Left lung (tissue), 10 donors: ENCODE measurements around the gene ZNF219. TPM values are rescaled to one million over a fixed set of nuclear protein-coding genes. Genes with fewer than 3 reads are reported as not detected.

Experiments used
- ATAC-seq: fragments of 200-7000 bp; cut with Tn5 transposase; one replicate; pipeline ENCODE4 v1.9.1; 2020; ENCODE audit warnings: moderate library complexity
- DNase-seq, 4 donors: peaks; one replicate each; pipeline ENCODE4 v3.0.0-alpha.2; 2013 to 2020
- H3K27ac ChIP-seq, 2 donors: fragments of 200-600 bp; sonication (generic) in 1 of 2; one replicate each; pipeline versions ENCODE4 v1.5.0 to v1.8.0; 2020 to 2021
- H3K27me3 ChIP-seq, 2 donors: fragments of 200-600 bp; sonication (generic) in 1 of 2; one replicate each; pipeline versions ENCODE4 v1.5.0 to v1.8.0; 2020 to 2021
- H3K36me3 ChIP-seq, 2 donors: fragments of 200-600 bp; sonication (generic) in 1 of 2; one replicate each; pipeline versions ENCODE4 v1.5.0 to v1.8.0; 2020 to 2021
- H3K4me1 ChIP-seq, 2 donors: fragments of 200-600 bp; one replicate each; pipeline ENCODE4 v1.8.0; 2021
- H3K4me3 ChIP-seq, 2 donors: fragments of 200-600 bp; sonication (generic) in 1 of 2; one replicate each; pipeline versions ENCODE4 v1.5.0 to v1.8.0; 2020 to 2021; ENCODE audit warnings: mild to moderate bottlenecking in 1 of 2
- H3K9me3 ChIP-seq, 2 donors: fragments of 200-600 bp; sonication (generic) in 1 of 2; one replicate each; pipeline versions ENCODE4 v1.5.0 to v1.8.0; 2020 to 2021
- CTCF ChIP-seq, 2 donors: fragments of 200-600 bp; sonication (generic) in 1 of 2; IDR thresholded peaks; one replicate each; pipeline versions ENCODE4 v1.5.0 to v1.8.0; 2021; ENCODE audit warnings: antibody characterized with exemption in 2 of 2
- intact Hi-C, 2 donors: fragments of 100-400 bp; cut with DNase I; formaldehyde crosslinking; loops; one replicate each; pipeline versions ENCODE4 v1.11.2 to v1.14.2; 2022
- polyA plus RNA-seq, 6 donors: library from polyadenylated mRNA; unstranded; fragments of 120-200 nt; gene quantifications; one replicate each; pipeline ENCODE4 v1.2.1, GENCODE V29; 2013; ENCODE audit not compliant: insufficient read length in 6 of 6
- total RNA-seq, 2 donors: library from RNA; stranded (reverse); fragmentation: NEBNext Ultra II Directional; extraction: Animal tissue kit (Norgen Biotek cat#: 25700); gene quantifications; one replicate each; pipeline ENCODE4 v1.2.1, GENCODE V29; 2021
- donor health status: DM: no; HTN: yes; CAD: no.
- donor health status: DM: no; HTN: no; CAD: no.

Gene ZNF219
- total and polyA plus RNA-seq, 8 donors = 30.5 to 45.4 (median 35.7) TPM

DNA sequence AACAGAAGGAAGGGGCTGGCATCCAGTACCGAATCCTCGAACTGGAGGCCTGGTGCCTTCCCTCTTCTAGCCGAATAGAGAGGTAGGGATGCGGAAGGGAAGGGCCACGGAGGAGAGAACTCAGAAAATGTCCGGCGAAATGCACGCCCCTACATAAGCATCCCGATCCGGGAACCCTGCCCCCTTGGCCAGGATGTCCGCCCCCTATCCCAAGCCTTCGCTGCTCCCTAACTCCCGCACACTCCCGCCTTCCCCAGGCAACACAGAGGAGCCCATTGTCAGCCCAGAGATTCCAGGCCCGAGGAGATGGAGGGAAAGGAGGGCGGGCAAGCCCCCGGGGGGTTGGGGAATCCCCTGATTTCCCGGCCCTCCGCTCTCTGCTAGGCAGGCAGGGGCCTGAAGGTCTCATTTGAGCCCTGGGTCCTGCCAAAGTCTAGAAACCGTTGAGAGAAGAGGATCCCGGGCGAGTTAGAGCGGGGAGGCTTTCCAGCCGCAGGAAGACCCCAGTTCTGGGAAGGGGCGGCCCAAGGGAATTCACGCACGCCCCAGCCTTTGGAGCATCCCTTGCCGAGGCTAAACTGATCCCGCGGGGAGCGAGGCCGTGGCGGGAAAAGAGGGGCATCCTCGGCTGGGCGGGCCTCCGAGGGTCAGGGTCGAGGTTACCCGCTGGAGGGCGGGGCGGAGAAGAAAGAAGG is 28.9 kb downstream of the ZNF219 start:
- ATAC-seq = peak; percentile 2
- no peak for TF ChIP-seq CTCF (IDR thresholded peaks at IDR 0.05)

GRCh38 chr14:21068521-21069387 is 29.7 kb downstream of the ZNF219 start:
- H3K27me3 ChIP-seq = peaks cover 4 to 32% of the 10 kb centered on the region in 2 donors
- peak overlapping the region; percentile 67 to 74 for H3K4me3 ChIP-seq
- peak overlapping the region; percentile 88 to 89 for H3K27ac ChIP-seq
- peaks cover 17 to 44% of the 10 kb centered on the region in 2 donors for H3K4me1 ChIP-seq
- ATAC-seq (peak; percentile 44), DNase-seq (peak in 3 of 4 donors; percentile 59 to 81 (median 76))
- H3K9me3 ChIP-seq = no peaks in the 10 kb centered on the region
- intact Hi-C loops = no loop called here
- peak; percentile 65 to 68 for TF ChIP-seq CTCF (IDR thresholded peaks at IDR 0.05)
- peaks cover 0 to under 1% of the 10 kb centered on the region in 2 donors for H3K36me3 ChIP-seq

More for the DNA sequence above, 28.9 kb downstream of the ZNF219 start:
- peak in 3 of 4 donors; percentile 64 to 69 (median 65) for DNase-seq
- Histone ChIP-seq H3K36me3 (peaks cover 0 to 8% of the 10 kb centered on the region in 2 donors), H3K9me3 (no peaks in the 10 kb centered on the region), H3K27ac (peak overlapping the region; percentile 88 to 89), H3K4me1 (peaks cover 17 to 44% of the 10 kb centered on the region in 2 donors), H3K27me3 (peaks cover 4 to 32% of the 10 kb centered on the region in 2 donors), H3K4me3 (peak overlapping the region; percentile 67 to 74)
- intact Hi-C loops = no loop called here

- DNase-seq = no peak
- Histone ChIP-seq H3K36me3 (no peaks in the 10 kb centered on the region), H3K27ac (no peak overlapping the region), H3K27me3 (peaks cover 4 to 32% of the 10 kb centered on the region in 2 donors), H3K9me3 (no peaks in the 10 kb centered on the region), H3K4me3 (no peak overlapping the region), H3K4me1 (peaks cover 15 to 31% of the 10 kb centered on the region in 2 donors)
- no peak for TF ChIP-seq CTCF (IDR thresholded peaks at IDR 0.05)
- no peak for ATAC-seq
- intact Hi-C loops = no loop called here
These were observed 31.5 kb downstream of the ZNF219 start for GRCh38 chr14:21066882-21067502.

GRCh38 chr14:21063479-21063878 is 35.0 kb downstream of the ZNF219 start:
- DNase-seq = no peak
- TF ChIP-seq CTCF (IDR thresholded peaks at IDR 0.05) = no peak

More at GRCh38 chr14:21063479-21063878, 35.0 kb downstream of the ZNF219 start:
- no peak for ATAC-seq
- peaks cover 0 to 3% of the 10 kb centered on the region in 2 donors for H3K4me1 ChIP-seq
- intact Hi-C loops = no loop called here
- H3K27ac ChIP-seq = no peak overlapping the region
- H3K27me3 ChIP-seq = peaks cover 0 to 14% of the 10 kb centered on the region in 2 donors
- no peak overlapping the region for H3K4me3 ChIP-seq
- H3K9me3 ChIP-seq = no peaks in the 10 kb centered on the region
- H3K36me3 ChIP-seq = no peaks in the 10 kb centered on the region
